OCI-LY1 (cell line): Measurements from ENCODE around the gene ANKS1A.

ENCODE experiments used
- H2AFZ ChIP-seq: fragments of 200-600 bp; sonication (generic), shearing (Covaris generic); 2 replicates; pipeline ENCODE4 v1.6.0; 2014; ENCODE audit warnings: antibody characterized with exemption, mild to moderate bottlenecking, low read length
- H3F3A ChIP-seq: fragments of 200-600 bp; sonication (generic), shearing (Covaris generic); 2 replicates; pipeline ENCODE4 v1.6.0; 2014; ENCODE audit warnings: mild to moderate bottlenecking, antibody characterized with exemption, low read length, moderate library complexity; ENCODE audit not compliant: insufficient read depth
- H3K27ac ChIP-seq: fragments of 200-600 bp; sonication (generic); 2 replicates; pipeline ENCODE4 v1.5.1; 2014; ENCODE audit warnings: low read length, mixed run types, mild to moderate bottlenecking, low read depth; ENCODE audit not compliant: poor library complexity, severe bottlenecking
- H3K27me3 ChIP-seq: fragments of 200-600 bp; sonication (generic); 2 replicates; pipeline ENCODE4 v1.6.0; 2014; ENCODE audit warnings: antibody characterized with exemption, mild to moderate bottlenecking, low read length, moderate library complexity; ENCODE audit not compliant: insufficient read depth
- H3K36me3 ChIP-seq: fragments of 200-600 bp; sonication (generic); 2 replicates; pipeline ENCODE4 v1.6.1; 2014; ENCODE audit warnings: mild to moderate bottlenecking, antibody characterized with exemption, low read length, moderate library complexity, mixed read lengths; ENCODE audit not compliant: insufficient read depth
- H3K4me1 ChIP-seq: fragments of 200-600 bp; sonication (generic); 2 replicates; pipeline ENCODE4 v1.5.1; 2014; ENCODE audit warnings: mild to moderate bottlenecking, low read length, moderate library complexity; ENCODE audit not compliant: insufficient read depth, severe bottlenecking
- H3K4me2 ChIP-seq: fragments of 200-600 bp; sonication (generic), shearing (Covaris generic); 2 replicates; pipeline ENCODE4 v1.6.1; 2014; ENCODE audit warnings: low read length
- H3K4me3 ChIP-seq: fragments of 200-600 bp; sonication (generic); 2 replicates; pipeline ENCODE4 v1.5.1; 2014; ENCODE audit warnings: low read length, low read depth, mild to moderate bottlenecking, mixed read lengths; ENCODE audit not compliant: poor library complexity, severe bottlenecking
- H3K79me2 ChIP-seq: fragments of 200-600 bp; shearing (Covaris generic); 2 replicates; pipeline ENCODE4 v1.6.1; 2016; ENCODE audit warnings: mixed run types, low read length, mixed read lengths; ENCODE audit not compliant: insufficient read depth
- H3K9ac ChIP-seq: fragments of 200-600 bp; sonication (generic), shearing (Covaris generic); 2 replicates; pipeline ENCODE4 v1.6.1; 2014; ENCODE audit warnings: mild to moderate bottlenecking, low read length, mixed read lengths
- H3K9me2 ChIP-seq: fragments of 200-600 bp; sonication (generic), shearing (Covaris generic); 2 replicates; pipeline ENCODE4 v1.6.1; 2014; ENCODE audit warnings: low read depth, mild to moderate bottlenecking, low read length, mixed read lengths
- H3K9me3 ChIP-seq: fragments of 200-600 bp; shearing (Covaris generic); 2 replicates; pipeline ENCODE4 v1.6.1; 2014; ENCODE audit warnings: low read length, mixed read lengths
- H4K20me1 ChIP-seq: fragments of 200-600 bp; sonication (generic), shearing (Covaris generic); 2 replicates; pipeline ENCODE4 v1.6.0; 2016; ENCODE audit warnings: mild to moderate bottlenecking, low read length; ENCODE audit not compliant: insufficient read depth
- CTCF ChIP-seq: fragments of 200-600 bp; sonication (generic), shearing (Covaris generic); IDR thresholded peaks from 2 replicates; pipeline ENCODE4 v1.5.1; 2017; ENCODE audit warnings: mild to moderate bottlenecking, antibody characterized with exemption, low read length, moderate library complexity, mixed read lengths
- EZH2 ChIP-seq: fragments of 200-600 bp; sonication (generic), shearing (Covaris generic); IDR thresholded peaks from 2 replicates; pipeline ENCODE4 v1.8.0; 2017; ENCODE audit warnings: borderline replicate concordance, mixed run types, mild to moderate bottlenecking, antibody characterized with exemption, low read length, moderate library complexity, mixed read lengths

ANKS1A gene

GRCh38 chr6:35058865-35059522 lies 169.9 kb downstream of the ANKS1A start:
- Histone ChIP-seq H3K27me3 (no peaks in the 10 kb centered on the region), H3K79me2 (no peaks in the 10 kb centered on the region), H2AFZ (no peak overlapping the region), H3F3A (no peaks in the 10 kb centered on the region), H3K27ac (no peak overlapping the region), H4K20me1 (no peaks in the 10 kb centered on the region), H3K36me3 (peaks cover 12% of the 10 kb centered on the region), H3K9me3 (no peaks in the 10 kb centered on the region), H3K9me2 (no peaks in the 10 kb centered on the region), H3K4me3 (no peak overlapping the region), H3K4me1 (peaks cover 13% of the 10 kb centered on the region), H3K4me2 (no peak overlapping the region; the same call in 1 of the 2 replicates), H3K9ac (no peak overlapping the region)
- TF ChIP-seq EZH2 (no peak), CTCF (no peak)

GRCh38 chr6:35059596-35060345 lies 170.7 kb downstream of the ANKS1A start:
- no peak overlapping the region for H3K4me2 ChIP-seq
- TF ChIP-seq CTCF = no peak
- TF ChIP-seq EZH2 = no peak
- H4K20me1 ChIP-seq = no peaks in the 10 kb centered on the region
- no peak overlapping the region for H3K4me3 ChIP-seq
- H3K27me3 ChIP-seq = no peaks in the 10 kb centered on the region
- no peaks in the 10 kb centered on the region for H3K79me2 ChIP-seq
- H3K4me1 ChIP-seq = peaks cover 13% of the 10 kb centered on the region
- H2AFZ ChIP-seq = no peak overlapping the region
- H3K9me2 ChIP-seq = no peaks in the 10 kb centered on the region
- H3F3A ChIP-seq = no peaks in the 10 kb centered on the region
- no peak overlapping the region for H3K9ac ChIP-seq
- H3K36me3 ChIP-seq = peaks cover 12% of the 10 kb centered on the region
- H3K27ac ChIP-seq = no peak overlapping the region
- H3K9me3 ChIP-seq = no peaks in the 10 kb centered on the region

GRCh38 chr6:35061102-35061615 lies 172.1 kb downstream of the ANKS1A start:
- H3K36me3 ChIP-seq = peaks cover 12% of the 10 kb centered on the region
- H3F3A ChIP-seq = no peaks in the 10 kb centered on the region
- no peaks in the 10 kb centered on the region for H4K20me1 ChIP-seq
- no peaks in the 10 kb centered on the region for H3K9me3 ChIP-seq
- H3K27ac ChIP-seq = no peak overlapping the region
- TF ChIP-seq CTCF (no peak), EZH2 (no peak)
- no peaks in the 10 kb centered on the region for H3K9me2 ChIP-seq
- no peak overlapping the region for H3K9ac ChIP-seq
- H3K4me2 ChIP-seq = no peak overlapping the region
- H2AFZ ChIP-seq = no peak overlapping the region
- peaks cover 13% of the 10 kb centered on the region for H3K4me1 ChIP-seq
- H3K79me2 ChIP-seq = no peaks in the 10 kb centered on the region
- H3K27me3 ChIP-seq = no peaks in the 10 kb centered on the region
- no peak overlapping the region for H3K4me3 ChIP-seq
